ENCODE data around the gene NAT14.
A peak's percentile ranks its signal among the peaks of the same experiment; 100 is the strongest.

Gene NAT14

DNA sequence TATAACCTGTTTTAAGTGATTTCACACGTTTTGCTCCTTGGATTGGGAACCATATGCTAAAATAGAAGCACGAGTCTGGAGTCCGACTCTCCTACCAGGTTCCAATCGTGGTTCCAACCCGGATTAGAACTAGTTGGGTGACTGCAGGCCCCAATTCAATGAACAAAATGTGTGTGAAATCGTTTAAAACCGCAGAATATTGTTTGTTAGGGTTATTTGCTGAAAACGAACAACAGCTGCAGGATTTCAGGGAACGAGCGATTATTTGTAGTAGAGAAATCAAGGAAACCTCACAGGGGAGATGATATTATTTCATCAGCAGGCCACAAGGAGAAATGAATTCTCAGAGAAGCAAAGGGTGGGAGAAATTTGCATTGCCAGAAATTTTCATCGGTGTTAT lies 20.0 kb downstream of the NAT14 start:
- no peak for DNase-seq (ENCODE audit: low read depth)
- TF ChIP-seq, protein P1, sequence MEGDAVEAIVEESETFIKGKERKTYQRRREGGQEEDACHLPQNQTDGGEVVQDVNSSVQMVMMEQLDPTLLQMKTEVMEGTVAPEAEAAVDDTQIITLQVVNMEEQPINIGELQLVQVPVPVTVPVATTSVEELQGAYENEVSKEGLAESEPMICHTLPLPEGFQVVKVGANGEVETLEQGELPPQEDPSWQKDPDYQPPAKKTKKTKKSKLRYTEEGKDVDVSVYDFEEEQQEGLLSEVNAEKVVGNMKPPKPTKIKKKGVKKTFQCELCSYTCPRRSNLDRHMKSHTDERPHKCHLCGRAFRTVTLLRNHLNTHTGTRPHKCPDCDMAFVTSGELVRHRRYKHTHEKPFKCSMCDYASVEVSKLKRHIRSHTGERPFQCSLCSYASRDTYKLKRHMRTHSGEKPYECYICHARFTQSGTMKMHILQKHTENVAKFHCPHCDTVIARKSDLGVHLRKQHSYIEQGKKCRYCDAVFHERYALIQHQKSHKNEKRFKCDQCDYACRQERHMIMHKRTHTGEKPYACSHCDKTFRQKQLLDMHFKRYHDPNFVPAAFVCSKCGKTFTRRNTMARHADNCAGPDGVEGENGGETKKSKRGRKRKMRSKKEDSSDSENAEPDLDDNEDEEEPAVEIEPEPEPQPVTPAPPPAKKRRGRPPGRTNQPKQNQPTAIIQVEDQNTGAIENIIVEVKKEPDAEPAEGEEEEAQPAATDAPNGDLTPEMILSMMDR (IDR thresholded peaks at IDR 0.05; ENCODE audit: low read depth, low read length, missing control alignments): no peak
- H3K4me3 ChIP-seq (ENCODE audit: low read depth, low read length): no peak overlapping the region

DNA sequence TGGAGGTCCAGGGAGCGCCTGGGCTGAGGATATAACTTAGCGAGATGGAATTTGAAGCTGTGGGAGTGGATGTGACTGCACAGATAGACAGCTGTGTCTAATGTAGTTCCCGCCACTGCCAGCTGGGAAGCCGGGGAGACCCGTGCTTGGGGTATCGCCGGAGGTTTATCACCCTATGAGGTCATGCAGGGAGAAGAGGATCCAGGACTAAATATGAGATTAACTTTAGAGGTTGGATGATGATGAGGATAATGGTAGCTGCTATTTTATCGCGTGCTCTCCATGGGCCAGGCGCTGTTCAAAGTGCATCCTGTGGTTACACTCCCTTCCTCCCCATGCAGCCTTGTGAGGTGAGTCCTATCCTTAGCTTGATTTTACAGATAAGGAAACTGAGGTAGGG lies 23.1 kb downstream of the NAT14 start:
- H3K4me3 ChIP-seq (ENCODE audit: low read depth, low read length): no peak overlapping the region
- DNase-seq (ENCODE audit: low read depth): no peak
- TF ChIP-seq, protein P1 (IDR thresholded peaks at IDR 0.05; ENCODE audit: low read depth, low read length, missing control alignments): no peak

DNA sequence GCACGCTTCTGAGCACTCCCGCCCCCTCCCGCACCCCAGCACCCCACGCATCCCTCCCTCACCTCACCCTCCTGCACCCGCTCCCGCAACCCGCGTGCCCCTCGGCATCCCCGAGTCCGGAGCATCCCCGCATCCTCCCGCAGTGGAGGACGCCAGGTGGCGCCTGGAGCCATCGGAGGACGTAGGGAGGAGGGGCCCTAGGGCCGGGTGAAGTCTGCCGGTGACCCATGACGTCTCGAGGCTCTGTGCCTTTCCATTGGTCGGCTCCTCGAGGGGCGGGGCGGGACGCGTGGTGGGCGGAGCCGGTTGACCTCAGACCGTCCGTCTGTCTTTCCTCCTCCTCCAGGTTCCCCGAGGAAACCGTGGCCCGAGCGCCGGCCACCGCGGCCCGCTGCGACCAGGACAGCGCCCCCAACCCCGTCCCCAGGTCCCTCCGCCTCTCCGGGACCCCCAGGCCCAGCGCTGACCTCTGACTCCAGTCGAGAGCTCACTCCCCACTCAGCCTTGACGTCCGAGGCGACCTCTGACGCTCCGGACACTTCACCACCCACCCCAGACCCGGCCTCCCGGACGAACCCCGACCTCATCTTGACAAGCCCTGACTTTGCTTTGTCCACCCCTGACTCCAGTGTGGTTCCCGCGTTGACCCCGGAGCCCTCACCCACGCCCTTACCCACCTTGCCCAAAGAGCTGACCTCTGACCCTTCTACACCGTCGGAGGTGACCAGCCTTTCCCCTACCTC lies 32.1 kb downstream of the NAT14 start:
- DNase-seq (ENCODE audit: low read depth): peak; percentile 73
- TF ChIP-seq, protein P1 (IDR thresholded peaks at IDR 0.05; ENCODE audit: low read depth, low read length, missing control alignments): peak; percentile 85
- H3K4me3 ChIP-seq (ENCODE audit: low read depth, low read length): peak overlapping the region; percentile 47

DNA sequence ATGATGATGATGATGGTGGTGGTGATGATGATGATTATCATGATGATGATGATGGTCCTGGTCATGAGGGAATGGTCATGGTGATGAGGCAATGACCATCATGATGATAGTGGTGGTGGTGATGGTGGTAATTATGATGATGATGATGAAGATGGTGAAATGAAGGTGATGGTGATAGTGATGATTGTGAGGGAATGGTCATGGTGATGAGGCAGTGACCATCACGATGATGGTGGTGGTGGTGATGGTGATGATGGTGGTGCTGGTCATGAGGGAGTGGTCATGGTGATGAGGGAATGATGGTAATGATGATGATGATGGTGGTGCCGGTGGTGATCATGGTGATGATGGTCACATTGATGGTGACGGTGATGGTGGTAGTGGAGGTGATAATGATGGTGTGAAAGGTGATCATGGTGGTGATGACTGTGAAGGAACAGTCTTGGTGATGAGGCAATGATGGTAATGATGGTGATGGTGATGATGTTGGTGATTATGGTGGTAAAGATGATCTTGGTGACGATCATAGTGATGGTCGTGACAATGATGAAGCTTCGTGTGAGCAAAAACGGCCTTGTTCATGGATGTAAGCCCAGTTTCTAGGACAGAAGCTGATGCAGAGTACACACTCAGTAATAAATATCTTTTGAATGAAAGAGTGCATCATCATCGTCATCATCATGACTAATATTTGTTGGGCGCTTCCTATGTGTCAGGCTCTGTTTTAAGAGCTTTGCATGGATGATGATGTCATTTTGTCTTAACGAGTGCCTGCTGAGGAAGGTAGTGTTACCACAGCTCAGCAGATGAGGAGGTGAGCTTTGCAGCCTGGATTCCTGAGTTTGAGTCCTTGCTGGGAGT lies 34.7 kb downstream of the NAT14 start:
- TF ChIP-seq, protein P1 (IDR thresholded peaks at IDR 0.05; ENCODE audit: low read depth, low read length, missing control alignments): no peak

DNA sequence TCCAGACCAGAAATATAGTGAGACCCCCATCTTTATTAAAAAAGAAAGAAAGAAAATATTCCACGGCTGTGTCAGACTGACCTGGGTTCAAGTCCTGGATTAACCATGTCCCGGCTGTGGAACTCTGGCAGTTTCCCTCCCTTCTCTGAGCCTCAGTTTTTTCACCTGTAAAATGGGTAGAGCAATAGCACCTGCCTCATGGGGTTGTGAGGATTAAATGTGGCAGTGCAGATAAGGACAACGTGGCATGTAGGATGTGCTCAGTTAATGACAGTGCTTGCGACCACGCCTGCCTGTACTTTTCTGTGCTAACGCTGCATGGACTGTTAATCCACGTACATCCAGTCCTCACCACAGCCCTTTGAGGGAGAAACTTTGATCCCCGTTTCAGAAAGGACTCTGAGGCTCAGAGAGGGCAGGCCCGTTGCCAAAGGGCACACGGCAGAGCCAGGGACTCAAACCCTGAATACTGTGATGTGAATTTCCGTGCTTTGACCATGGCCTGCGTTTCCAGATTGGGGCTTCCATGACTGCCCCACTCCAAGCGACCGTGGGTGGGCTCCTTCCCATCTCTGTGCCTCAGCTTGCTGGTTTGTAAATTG lies 35.8 kb downstream of the NAT14 start:
- TF ChIP-seq, protein P1 (IDR thresholded peaks at IDR 0.05; ENCODE audit: low read depth, low read length, missing control alignments): no peak
- no peak overlapping the region for H3K4me3 ChIP-seq (ENCODE audit: low read depth, low read length)
- no peak for DNase-seq (ENCODE audit: low read depth)

More for the DNA sequence above, 34.7 kb downstream of the NAT14 start:
- H3K4me3 ChIP-seq (ENCODE audit: low read depth, low read length): no peak overlapping the region
- DNase-seq (ENCODE audit: low read depth): no peak

DNA sequence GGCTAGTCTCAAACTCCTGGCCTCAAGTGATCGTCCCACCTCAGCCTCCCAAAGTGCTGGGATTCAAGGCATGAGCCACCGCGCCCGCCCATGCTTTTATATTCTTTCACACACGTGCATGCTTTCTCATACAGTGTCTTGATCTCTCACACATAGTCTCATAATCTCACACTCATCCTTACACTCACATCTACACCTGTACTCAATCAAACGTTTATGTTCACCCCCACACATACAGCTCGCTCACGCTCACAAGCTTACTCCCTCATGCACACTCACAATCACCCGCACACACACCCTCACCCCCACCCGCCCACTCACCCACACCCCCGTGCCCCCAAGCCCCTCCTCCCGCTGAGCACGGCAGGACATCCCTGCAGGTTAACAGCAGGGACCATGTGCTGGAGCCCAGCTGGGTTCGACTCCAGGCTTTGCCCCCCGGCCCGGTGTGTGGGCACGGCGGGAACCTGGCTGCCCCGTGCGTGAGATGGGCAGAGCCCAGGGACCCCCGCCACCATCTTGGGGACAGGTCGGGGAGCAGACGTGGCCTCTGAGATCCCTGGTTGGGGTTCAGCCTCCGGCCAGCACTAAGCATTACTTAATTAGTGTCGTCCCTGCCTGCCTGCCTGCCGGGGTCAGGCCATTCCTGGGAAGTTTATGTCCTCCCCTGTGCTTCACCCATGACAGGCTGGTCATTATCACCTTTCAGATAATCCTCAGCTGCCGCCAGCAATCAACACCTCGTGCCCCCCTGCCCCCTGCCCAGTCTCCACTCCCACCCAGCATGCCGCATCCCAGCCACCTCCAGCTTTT lies 40.5 kb downstream of the NAT14 start:
- H3K4me3 ChIP-seq (ENCODE audit: low read depth, low read length): no peak overlapping the region
- DNase-seq (ENCODE audit: low read depth): no peak
- TF ChIP-seq, protein P1 (IDR thresholded peaks at IDR 0.05; ENCODE audit: low read depth, low read length, missing control alignments): no peak

All from GM12864 (cell line).